ENCODE data around the gene SORCS1.

SORCS1 gene

DNA sequence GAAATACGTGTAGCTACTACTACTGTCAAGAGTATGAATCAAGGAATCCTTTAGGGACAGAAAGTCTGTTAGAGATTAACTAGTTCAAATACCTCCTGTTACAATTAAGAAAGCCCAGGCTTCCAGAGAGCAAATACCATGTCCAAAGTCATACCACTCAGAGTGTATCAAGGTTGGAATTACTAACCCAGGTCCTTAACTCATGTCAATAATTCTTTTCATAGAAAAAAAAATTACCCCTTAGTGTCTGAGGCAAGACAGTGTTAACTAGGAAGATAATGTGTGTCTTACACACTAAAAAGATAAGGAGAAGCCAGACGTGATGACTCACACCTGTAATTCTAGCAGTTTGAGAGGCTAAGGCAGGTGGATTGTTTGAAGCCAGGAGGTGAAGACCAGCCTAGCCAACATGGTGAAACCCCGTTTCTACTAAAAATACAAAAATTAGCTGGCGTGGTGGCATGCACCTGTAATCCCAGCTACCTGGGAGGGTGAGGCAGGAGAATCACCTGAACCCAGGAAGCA is 423.4 kb downstream of the SORCS1 start:
- H3K4me1 ChIP-seq (ENCODE audit: control insufficient read depth, low read depth, low read length): no peaks in the 10 kb centered on the region
- no peak overlapping the region for H3K4me3 ChIP-seq (ENCODE audit: low read length)
- no peaks in the 10 kb centered on the region for H3K27me3 ChIP-seq (ENCODE audit: control insufficient read depth, insufficient read depth, low read length)
- no peak overlapping the region for H3K9ac ChIP-seq (ENCODE audit: low read length)
- H3K27ac ChIP-seq (ENCODE audit: low read length): no peak overlapping the region
- no peaks in the 10 kb centered on the region for H3K9me3 ChIP-seq (ENCODE audit: control insufficient read depth, low read depth, low read length)
- H3K36me3 ChIP-seq (ENCODE audit: control insufficient read depth, low read depth, low read length): no peaks in the 10 kb centered on the region

DNA sequence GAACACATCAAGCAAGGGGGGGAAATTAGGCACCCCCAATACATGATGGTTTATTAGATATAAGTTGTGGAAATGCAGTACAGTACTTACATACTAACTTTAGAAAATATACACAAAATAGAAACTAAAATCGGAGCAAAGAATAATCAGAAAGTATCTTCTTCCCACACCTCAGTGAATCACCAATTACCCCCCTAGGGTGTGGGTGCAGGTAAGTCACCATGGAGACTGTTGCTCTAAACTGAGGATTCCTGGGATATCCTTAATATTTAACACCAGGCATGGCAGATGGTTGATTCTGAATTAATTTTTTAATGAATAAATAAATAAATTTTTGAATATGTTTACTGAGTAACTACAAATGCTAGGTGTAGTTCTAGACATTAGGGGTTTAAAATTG is 424.4 kb downstream of the SORCS1 start:
- Histone ChIP-seq H3K27ac (ENCODE audit: low read length) (no peak overlapping the region), H3K27me3 (ENCODE audit: control insufficient read depth, insufficient read depth, low read length) (no peaks in the 10 kb centered on the region), H3K9ac (ENCODE audit: low read length) (no peak overlapping the region), H3K9me3 (ENCODE audit: control insufficient read depth, low read depth, low read length) (no peaks in the 10 kb centered on the region), H3K36me3 (ENCODE audit: control insufficient read depth, low read depth, low read length) (no peaks in the 10 kb centered on the region), H3K4me3 (ENCODE audit: low read length) (no peak overlapping the region), H3K4me1 (ENCODE audit: control insufficient read depth, low read depth, low read length) (no peaks in the 10 kb centered on the region)

DNA sequence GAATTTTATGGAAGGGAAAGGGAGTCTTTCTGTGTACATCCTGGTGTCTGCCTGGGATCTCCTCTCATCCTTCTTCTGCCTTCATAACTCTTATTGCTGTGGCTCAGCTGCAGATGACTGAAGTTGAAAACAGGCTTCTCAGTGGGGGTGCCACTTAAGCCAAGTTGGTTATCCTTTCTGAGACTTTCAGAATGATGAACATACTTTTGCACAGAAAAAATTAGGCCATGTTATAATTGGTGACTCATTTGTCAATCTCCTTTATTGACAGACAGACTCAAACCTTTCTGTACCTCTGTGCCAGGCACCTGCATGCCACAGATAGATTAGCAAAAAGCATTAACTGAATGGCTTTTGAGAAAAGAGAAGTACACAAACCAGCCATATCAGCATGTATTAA is 430.3 kb downstream of the SORCS1 start:
- no peak overlapping the region for H3K4me3 ChIP-seq (ENCODE audit: low read length)
- H3K36me3 ChIP-seq (ENCODE audit: control insufficient read depth, low read depth, low read length): no peaks in the 10 kb centered on the region
- H3K9me3 ChIP-seq (ENCODE audit: control insufficient read depth, low read depth, low read length): no peaks in the 10 kb centered on the region
- H3K27me3 ChIP-seq (ENCODE audit: control insufficient read depth, insufficient read depth, low read length): no peaks in the 10 kb centered on the region
- H3K27ac ChIP-seq (ENCODE audit: low read length): no peak overlapping the region
- no peak overlapping the region for H3K9ac ChIP-seq (ENCODE audit: low read length)
- H3K4me1 ChIP-seq (ENCODE audit: control insufficient read depth, low read depth, low read length): no peaks in the 10 kb centered on the region

- Histone ChIP-seq H3K27me3 (ENCODE audit: control insufficient read depth, insufficient read depth, low read length) (no peaks in the 10 kb centered on the region), H3K9ac (ENCODE audit: low read length) (no peak overlapping the region), H3K4me1 (ENCODE audit: control insufficient read depth, low read depth, low read length) (no peaks in the 10 kb centered on the region), H3K27ac (ENCODE audit: low read length) (no peak overlapping the region), H3K9me3 (ENCODE audit: control insufficient read depth, low read depth, low read length) (no peaks in the 10 kb centered on the region), H3K36me3 (ENCODE audit: control insufficient read depth, low read depth, low read length) (no peaks in the 10 kb centered on the region), H3K4me3 (ENCODE audit: low read length) (no peak overlapping the region)
Measured at GRCh38 chr10:106728232-106728631, 436.3 kb downstream of the SORCS1 start.

GRCh38 chr10:106727170-106727569 is 437.3 kb downstream of the SORCS1 start:
- H3K9ac ChIP-seq (ENCODE audit: low read length): no peak overlapping the region
- H3K4me3 ChIP-seq (ENCODE audit: low read length): no peak overlapping the region
- no peaks in the 10 kb centered on the region for H3K4me1 ChIP-seq (ENCODE audit: control insufficient read depth, low read depth, low read length)
- H3K27ac ChIP-seq (ENCODE audit: low read length): no peak overlapping the region
- no peaks in the 10 kb centered on the region for H3K9me3 ChIP-seq (ENCODE audit: control insufficient read depth, low read depth, low read length)
- no peaks in the 10 kb centered on the region for H3K27me3 ChIP-seq (ENCODE audit: control insufficient read depth, insufficient read depth, low read length)
- H3K36me3 ChIP-seq (ENCODE audit: control insufficient read depth, low read depth, low read length): no peaks in the 10 kb centered on the region

DNA sequence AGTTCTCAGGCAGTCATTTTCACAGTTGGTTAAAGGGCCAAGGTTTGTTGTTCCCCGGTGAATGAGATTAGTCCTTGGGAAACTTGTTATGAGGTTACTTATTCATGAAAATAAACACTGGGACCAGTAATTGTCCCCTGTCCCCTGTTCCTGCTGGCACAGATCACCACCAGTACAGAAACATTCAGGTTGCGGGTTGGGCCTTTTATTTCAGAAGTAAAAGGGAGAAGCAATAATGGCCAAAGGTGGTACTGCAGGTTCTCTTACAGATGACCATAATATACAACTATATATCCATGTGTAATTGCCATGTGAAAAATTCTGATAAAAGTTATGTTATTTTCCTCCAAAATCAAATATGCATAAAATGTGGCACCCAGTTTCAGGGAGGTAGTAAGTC is 442.0 kb downstream of the SORCS1 start:
- H3K9me3 ChIP-seq (ENCODE audit: control insufficient read depth, low read depth, low read length): no peaks in the 10 kb centered on the region
- no peak overlapping the region for H3K9ac ChIP-seq (ENCODE audit: low read length)
- no peaks in the 10 kb centered on the region for H3K27me3 ChIP-seq (ENCODE audit: control insufficient read depth, insufficient read depth, low read length)
- H3K36me3 ChIP-seq (ENCODE audit: control insufficient read depth, low read depth, low read length): no peaks in the 10 kb centered on the region
- H3K4me3 ChIP-seq (ENCODE audit: low read length): no peak overlapping the region
- no peak overlapping the region for H3K27ac ChIP-seq (ENCODE audit: low read length)
- H3K4me1 ChIP-seq (ENCODE audit: control insufficient read depth, low read depth, low read length): peaks cover 8% of the 10 kb centered on the region

DNA sequence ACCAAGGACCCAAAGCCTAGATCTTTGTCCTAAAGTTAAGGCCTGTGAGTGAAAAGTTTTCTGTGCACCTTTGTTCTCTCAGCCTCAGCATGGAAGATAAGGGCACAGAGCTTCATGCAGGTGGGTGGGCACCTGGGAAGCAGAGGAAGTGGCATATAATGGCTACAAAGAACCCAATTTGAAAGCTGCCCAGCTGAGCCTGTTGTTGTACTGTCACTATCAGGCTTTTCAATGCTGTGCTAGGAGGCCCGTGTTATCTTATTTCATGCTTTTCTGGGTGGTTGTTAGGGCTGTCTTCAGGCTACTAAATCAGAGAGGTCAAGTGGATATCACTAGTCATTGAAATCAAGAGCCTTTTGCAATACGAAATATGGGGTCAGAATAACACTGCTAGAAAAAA is 443.8 kb downstream of the SORCS1 start:
- Histone ChIP-seq H3K9me3 (ENCODE audit: control insufficient read depth, low read depth, low read length) (no peaks in the 10 kb centered on the region), H3K4me1 (ENCODE audit: control insufficient read depth, low read depth, low read length) (peaks cover 8% of the 10 kb centered on the region), H3K36me3 (ENCODE audit: control insufficient read depth, low read depth, low read length) (no peaks in the 10 kb centered on the region), H3K27me3 (ENCODE audit: control insufficient read depth, insufficient read depth, low read length) (no peaks in the 10 kb centered on the region), H3K27ac (ENCODE audit: low read length) (no peak overlapping the region), H3K9ac (ENCODE audit: low read length) (no peak overlapping the region), H3K4me3 (ENCODE audit: low read length) (no peak overlapping the region)

GRCh38 chr10:106716381-106716780 is 448.1 kb downstream of the SORCS1 start:
- Histone ChIP-seq H3K27ac (ENCODE audit: low read length) (no peak overlapping the region), H3K9me3 (ENCODE audit: control insufficient read depth, low read depth, low read length) (no peaks in the 10 kb centered on the region), H3K27me3 (ENCODE audit: control insufficient read depth, insufficient read depth, low read length) (no peaks in the 10 kb centered on the region), H3K4me1 (ENCODE audit: control insufficient read depth, low read depth, low read length) (peaks cover 8% of the 10 kb centered on the region), H3K4me3 (ENCODE audit: low read length) (no peak overlapping the region), H3K9ac (ENCODE audit: low read length) (no peak overlapping the region), H3K36me3 (ENCODE audit: control insufficient read depth, low read depth, low read length) (no peaks in the 10 kb centered on the region)

DNA sequence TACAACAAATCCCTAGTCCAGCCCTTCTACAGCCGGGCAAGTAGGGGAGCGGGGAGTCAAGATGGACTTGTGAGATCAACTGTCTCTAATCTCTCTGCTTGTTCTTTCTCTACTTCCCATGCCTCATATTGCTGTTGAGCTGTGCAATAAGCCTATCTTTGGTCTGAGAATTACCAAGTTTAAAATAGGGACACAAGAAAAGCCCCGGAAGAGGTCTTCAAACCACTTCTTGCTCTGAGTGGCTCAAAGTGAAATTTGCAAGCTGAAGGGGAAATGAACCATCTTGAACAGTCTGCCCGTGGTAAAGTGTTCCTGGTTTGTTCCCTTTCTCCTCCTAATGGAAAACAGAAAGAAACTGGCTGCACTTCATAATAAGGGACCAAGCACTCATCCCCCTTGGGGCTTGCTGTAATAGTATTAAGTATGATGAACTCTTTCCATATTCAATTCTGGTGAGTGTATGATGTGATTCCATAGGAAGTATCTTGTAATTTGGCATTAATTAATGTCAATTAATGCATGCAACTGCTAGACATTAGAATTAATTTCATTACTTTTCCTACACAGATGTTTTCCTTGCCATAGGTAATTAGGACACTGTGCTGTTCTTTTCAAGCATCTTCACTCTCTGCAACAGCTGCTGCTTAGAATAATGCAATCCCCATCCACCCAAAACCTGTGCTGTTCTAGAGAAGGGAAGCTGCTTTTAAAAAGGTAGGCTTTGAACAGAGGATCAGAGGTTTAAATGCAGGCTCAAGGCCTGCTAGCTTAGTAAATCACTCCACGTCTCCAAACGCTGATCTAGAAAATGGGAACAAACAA is 449.6 kb downstream of the SORCS1 start:
- no peak overlapping the region for H3K9ac ChIP-seq (ENCODE audit: low read length)

DNA sequence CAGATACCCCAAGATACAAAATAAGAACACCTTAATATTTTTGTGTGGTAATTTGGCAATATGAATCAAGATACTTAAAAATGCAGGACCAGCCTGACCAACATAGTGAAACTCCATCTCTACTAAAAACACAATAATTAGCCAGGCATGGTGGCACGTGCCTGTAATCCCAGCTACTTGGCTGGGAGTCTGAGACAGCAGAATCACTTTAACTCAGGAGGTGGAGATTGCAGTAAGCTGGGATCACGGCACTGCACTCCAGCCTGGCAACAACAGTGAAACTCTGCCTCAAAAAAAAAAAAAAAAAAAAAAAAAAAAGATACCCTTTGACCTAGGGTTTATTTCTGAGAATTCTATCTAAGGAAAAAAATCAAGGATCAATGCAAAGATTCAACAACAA is 450.7 kb downstream of the SORCS1 start:
- Histone ChIP-seq H3K4me3 (ENCODE audit: low read length) (no peak overlapping the region), H3K27ac (ENCODE audit: low read length) (no peak overlapping the region)

More for the DNA sequence above, 449.6 kb downstream of the SORCS1 start:
- Histone ChIP-seq H3K36me3 (ENCODE audit: control insufficient read depth, low read depth, low read length) (no peaks in the 10 kb centered on the region), H3K9me3 (ENCODE audit: control insufficient read depth, low read depth, low read length) (no peaks in the 10 kb centered on the region), H3K4me3 (ENCODE audit: low read length) (no peak overlapping the region), H3K27ac (ENCODE audit: low read length) (no peak overlapping the region), H3K4me1 (ENCODE audit: control insufficient read depth, low read depth, low read length) (peaks cover 7% of the 10 kb centered on the region), H3K27me3 (ENCODE audit: control insufficient read depth, insufficient read depth, low read length) (no peaks in the 10 kb centered on the region)

GRCh38 chr10:106712988-106713387 is 451.5 kb downstream of the SORCS1 start:
- Histone ChIP-seq H3K4me3 (ENCODE audit: low read length) (no peak overlapping the region), H3K9me3 (ENCODE audit: control insufficient read depth, low read depth, low read length) (no peaks in the 10 kb centered on the region), H3K9ac (ENCODE audit: low read length) (no peak overlapping the region), H3K4me1 (ENCODE audit: control insufficient read depth, low read depth, low read length) (peaks cover 18% of the 10 kb centered on the region), H3K36me3 (ENCODE audit: control insufficient read depth, low read depth, low read length) (no peaks in the 10 kb centered on the region), H3K27ac (ENCODE audit: low read length) (no peak overlapping the region), H3K27me3 (ENCODE audit: control insufficient read depth, insufficient read depth, low read length) (no peaks in the 10 kb centered on the region)

More for the DNA sequence above, 450.7 kb downstream of the SORCS1 start:
- Histone ChIP-seq H3K9me3 (ENCODE audit: control insufficient read depth, low read depth, low read length) (no peaks in the 10 kb centered on the region), H3K4me1 (ENCODE audit: control insufficient read depth, low read depth, low read length) (peaks cover 11% of the 10 kb centered on the region), H3K27me3 (ENCODE audit: control insufficient read depth, insufficient read depth, low read length) (no peaks in the 10 kb centered on the region), H3K9ac (ENCODE audit: low read length) (no peak overlapping the region), H3K36me3 (ENCODE audit: control insufficient read depth, low read depth, low read length) (no peaks in the 10 kb centered on the region)

- no peaks in the 10 kb centered on the region for H3K27me3 ChIP-seq (ENCODE audit: control insufficient read depth, insufficient read depth, low read length)
- H3K4me1 ChIP-seq (ENCODE audit: control insufficient read depth, low read depth, low read length): peaks cover 29% of the 10 kb centered on the region
- H3K4me3 ChIP-seq (ENCODE audit: low read length): no peak overlapping the region
- H3K9me3 ChIP-seq (ENCODE audit: control insufficient read depth, low read depth, low read length): no peaks in the 10 kb centered on the region
- no peak overlapping the region for H3K9ac ChIP-seq (ENCODE audit: low read length)
- H3K36me3 ChIP-seq (ENCODE audit: control insufficient read depth, low read depth, low read length): no peaks in the 10 kb centered on the region
- no peak overlapping the region for H3K27ac ChIP-seq (ENCODE audit: low read length)
Measured at GRCh38 chr10:106711313-106711906, 453.1 kb downstream of the SORCS1 start.
